Measurements from ENCODE around the gene ATAD2B.

ATAD2B gene

DNA sequence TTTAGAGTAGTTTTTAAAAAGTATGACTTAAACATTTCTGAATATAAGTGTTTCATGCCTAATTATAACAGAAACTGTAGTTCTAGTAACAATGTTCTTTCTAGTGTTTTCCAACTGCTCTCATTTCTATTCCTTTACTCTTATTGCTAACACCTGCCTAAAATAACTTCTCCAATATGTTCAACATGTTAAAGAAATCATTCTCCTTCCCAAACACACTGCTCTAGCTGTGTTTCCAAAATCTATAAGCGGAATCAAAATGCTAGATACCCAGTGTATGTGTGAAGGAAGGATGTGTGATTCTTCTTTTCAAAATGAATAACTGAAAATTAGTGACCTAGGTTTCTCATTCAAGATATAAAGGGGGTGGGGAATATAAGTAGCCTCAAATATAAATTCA, 89.1 kb downstream of the ATAD2B start:
- TF ChIP-seq ESRRG (CRISPR knock-in tag; IDR thresholded peaks at IDR 0.05) (no peak), ZC3H10 (CRISPR knock-in tag; IDR thresholded peaks at IDR 0.05) (no peak), TOX (CRISPR knock-in tag; IDR thresholded peaks at IDR 0.05; ENCODE audit: borderline replicate concordance) (no peak), BACH2 (CRISPR knock-in tag; IDR thresholded peaks at IDR 0.05; ENCODE audit: borderline replicate concordance) (no peak), TCF4 (CRISPR knock-in tag; IDR thresholded peaks at IDR 0.05; ENCODE audit: borderline replicate concordance) (no peak), PPARA (CRISPR knock-in tag; IDR thresholded peaks at IDR 0.05; ENCODE audit: borderline replicate concordance) (no peak)
- TF ChIP-seq, protein P1, sequence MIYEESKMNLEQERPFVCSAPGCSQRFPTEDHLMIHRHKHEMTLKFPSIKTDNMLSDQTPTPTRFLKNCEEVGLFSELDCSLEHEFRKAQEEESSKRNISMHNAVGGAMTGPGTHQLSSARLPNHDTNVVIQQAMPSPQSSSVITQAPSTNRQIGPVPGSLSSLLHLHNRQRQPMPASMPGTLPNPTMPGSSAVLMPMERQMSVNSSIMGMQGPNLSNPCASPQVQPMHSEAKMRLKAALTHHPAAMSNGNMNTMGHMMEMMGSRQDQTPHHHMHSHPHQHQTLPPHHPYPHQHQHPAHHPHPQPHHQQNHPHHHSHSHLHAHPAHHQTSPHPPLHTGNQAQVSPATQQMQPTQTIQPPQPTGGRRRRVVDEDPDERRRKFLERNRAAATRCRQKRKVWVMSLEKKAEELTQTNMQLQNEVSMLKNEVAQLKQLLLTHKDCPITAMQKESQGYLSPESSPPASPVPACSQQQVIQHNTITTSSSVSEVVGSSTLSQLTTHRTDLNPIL (CRISPR knock-in tag; IDR thresholded peaks at IDR 0.05; ENCODE audit: low read depth) = no peak
- TF ChIP-seq, protein P2, sequence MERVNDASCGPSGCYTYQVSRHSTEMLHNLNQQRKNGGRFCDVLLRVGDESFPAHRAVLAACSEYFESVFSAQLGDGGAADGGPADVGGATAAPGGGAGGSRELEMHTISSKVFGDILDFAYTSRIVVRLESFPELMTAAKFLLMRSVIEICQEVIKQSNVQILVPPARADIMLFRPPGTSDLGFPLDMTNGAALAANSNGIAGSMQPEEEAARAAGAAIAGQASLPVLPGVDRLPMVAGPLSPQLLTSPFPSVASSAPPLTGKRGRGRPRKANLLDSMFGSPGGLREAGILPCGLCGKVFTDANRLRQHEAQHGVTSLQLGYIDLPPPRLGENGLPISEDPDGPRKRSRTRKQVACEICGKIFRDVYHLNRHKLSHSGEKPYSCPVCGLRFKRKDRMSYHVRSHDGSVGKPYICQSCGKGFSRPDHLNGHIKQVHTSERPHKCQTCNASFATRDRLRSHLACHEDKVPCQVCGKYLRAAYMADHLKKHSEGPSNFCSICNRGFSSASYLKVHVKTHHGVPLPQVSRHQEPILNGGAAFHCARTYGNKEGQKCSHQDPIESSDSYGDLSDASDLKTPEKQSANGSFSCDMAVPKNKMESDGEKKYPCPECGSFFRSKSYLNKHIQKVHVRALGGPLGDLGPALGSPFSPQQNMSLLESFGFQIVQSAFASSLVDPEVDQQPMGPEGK (CRISPR knock-in tag; IDR thresholded peaks at IDR 0.05; ENCODE audit: borderline replicate concordance) = no peak
- ATAC-seq = no peak

DNA sequence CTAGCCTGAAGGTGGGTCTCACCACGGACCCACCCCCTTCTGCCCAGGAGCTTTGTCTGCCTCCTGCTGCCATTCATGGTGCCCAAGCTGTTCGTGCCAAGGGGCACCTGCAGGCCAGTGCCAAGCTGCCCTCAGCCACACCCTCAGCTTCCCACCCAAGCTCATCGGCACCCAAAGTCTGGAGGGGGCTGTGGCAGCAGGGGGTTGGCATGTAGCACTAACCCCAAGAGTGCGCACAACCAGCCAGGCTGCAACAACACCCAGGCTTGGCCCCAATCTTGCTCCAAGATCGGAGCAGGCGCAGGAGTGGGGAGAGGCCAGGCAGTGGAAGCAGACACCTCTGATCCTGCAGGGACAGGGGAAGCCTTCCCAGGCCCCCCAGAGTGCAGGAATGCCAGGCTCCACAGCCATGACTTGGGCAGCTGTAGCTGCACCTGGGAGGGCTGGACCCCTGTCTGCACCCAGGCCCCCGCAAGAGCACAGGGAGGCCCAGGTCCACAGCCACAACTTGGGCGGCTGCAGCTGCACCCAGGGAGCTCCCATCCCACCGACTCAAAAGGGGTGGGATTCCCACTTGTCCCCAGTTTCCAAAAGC, 89.9 kb downstream of the ATAD2B start:
- TF ChIP-seq TOX (CRISPR knock-in tag; IDR thresholded peaks at IDR 0.05; ENCODE audit: borderline replicate concordance) = no peak
- TF ChIP-seq ZFP30 (CRISPR knock-in tag; IDR thresholded peaks at IDR 0.05) = no peak
- TF ChIP-seq, protein P3, sequence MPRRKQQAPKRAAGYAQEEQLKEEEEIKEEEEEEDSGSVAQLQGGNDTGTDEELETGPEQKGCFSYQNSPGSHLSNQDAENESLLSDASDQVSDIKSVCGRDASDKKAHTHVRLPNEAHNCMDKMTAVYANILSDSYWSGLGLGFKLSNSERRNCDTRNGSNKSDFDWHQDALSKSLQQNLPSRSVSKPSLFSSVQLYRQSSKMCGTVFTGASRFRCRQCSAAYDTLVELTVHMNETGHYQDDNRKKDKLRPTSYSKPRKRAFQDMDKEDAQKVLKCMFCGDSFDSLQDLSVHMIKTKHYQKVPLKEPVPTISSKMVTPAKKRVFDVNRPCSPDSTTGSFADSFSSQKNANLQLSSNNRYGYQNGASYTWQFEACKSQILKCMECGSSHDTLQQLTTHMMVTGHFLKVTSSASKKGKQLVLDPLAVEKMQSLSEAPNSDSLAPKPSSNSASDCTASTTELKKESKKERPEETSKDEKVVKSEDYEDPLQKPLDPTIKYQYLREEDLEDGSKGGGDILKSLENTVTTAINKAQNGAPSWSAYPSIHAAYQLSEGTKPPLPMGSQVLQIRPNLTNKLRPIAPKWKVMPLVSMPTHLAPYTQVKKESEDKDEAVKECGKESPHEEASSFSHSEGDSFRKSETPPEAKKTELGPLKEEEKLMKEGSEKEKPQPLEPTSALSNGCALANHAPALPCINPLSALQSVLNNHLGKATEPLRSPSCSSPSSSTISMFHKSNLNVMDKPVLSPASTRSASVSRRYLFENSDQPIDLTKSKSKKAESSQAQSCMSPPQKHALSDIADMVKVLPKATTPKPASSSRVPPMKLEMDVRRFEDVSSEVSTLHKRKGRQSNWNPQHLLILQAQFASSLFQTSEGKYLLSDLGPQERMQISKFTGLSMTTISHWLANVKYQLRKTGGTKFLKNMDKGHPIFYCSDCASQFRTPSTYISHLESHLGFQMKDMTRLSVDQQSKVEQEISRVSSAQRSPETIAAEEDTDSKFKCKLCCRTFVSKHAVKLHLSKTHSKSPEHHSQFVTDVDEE (CRISPR knock-in tag; IDR thresholded peaks at IDR 0.05) = no peak
- no peak for TF ChIP-seq SNAI2 (CRISPR knock-in tag; IDR thresholded peaks at IDR 0.05)
- TF ChIP-seq ISL1 (CRISPR knock-in tag; IDR thresholded peaks at IDR 0.05) = no peak
- TF ChIP-seq, protein P4, sequence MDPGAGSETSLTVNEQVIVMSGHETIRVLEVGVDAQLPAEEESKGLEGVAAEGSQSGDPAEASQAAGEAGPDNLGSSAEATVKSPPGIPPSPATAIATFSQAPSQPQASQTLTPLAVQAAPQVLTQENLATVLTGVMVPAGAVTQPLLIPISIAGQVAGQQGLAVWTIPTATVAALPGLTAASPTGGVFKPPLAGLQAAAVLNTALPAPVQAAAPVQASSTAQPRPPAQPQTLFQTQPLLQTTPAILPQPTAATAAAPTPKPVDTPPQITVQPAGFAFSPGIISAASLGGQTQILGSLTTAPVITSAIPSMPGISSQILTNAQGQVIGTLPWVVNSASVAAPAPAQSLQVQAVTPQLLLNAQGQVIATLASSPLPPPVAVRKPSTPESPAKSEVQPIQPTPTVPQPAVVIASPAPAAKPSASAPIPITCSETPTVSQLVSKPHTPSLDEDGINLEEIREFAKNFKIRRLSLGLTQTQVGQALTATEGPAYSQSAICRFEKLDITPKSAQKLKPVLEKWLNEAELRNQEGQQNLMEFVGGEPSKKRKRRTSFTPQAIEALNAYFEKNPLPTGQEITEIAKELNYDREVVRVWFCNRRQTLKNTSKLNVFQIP (CRISPR knock-in tag; IDR thresholded peaks at IDR 0.05; ENCODE audit: borderline replicate concordance, low read depth) = no peak
- no peak for TF ChIP-seq PPARA (CRISPR knock-in tag; IDR thresholded peaks at IDR 0.05; ENCODE audit: borderline replicate concordance)
- TF ChIP-seq CSDC2 (CRISPR knock-in tag; IDR thresholded peaks at IDR 0.05) = no peak
- TF ChIP-seq, protein P2 (CRISPR knock-in tag; IDR thresholded peaks at IDR 0.05; ENCODE audit: borderline replicate concordance) = no peak
- no peak for TF ChIP-seq ESRRG (CRISPR knock-in tag; IDR thresholded peaks at IDR 0.05)
- TF ChIP-seq ZNF70 (CRISPR knock-in tag; IDR thresholded peaks at IDR 0.05) = no peak
- TF ChIP-seq BACH2 (CRISPR knock-in tag; IDR thresholded peaks at IDR 0.05; ENCODE audit: borderline replicate concordance) = no peak
- no peak for TF ChIP-seq ZNF8 (CRISPR knock-in tag; IDR thresholded peaks at IDR 0.05)
- no peak for TF ChIP-seq ZFP3 (CRISPR knock-in tag; IDR thresholded peaks at IDR 0.05)
- TF ChIP-seq, protein P5, sequence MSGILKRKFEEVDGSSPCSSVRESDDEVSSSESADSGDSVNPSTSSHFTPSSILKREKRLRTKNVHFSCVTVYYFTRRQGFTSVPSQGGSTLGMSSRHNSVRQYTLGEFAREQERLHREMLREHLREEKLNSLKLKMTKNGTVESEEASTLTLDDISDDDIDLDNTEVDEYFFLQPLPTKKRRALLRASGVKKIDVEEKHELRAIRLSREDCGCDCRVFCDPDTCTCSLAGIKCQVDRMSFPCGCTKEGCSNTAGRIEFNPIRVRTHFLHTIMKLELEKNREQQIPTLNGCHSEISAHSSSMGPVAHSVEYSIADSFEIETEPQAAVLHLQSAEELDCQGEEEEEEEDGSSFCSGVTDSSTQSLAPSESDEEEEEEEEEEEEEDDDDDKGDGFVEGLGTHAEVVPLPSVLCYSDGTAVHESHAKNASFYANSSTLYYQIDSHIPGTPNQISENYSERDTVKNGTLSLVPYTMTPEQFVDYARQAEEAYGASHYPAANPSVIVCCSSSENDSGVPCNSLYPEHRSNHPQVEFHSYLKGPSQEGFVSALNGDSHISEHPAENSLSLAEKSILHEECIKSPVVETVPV (CRISPR knock-in tag; IDR thresholded peaks at IDR 0.05) = no peak
- ATAC-seq = no peak

DNA sequence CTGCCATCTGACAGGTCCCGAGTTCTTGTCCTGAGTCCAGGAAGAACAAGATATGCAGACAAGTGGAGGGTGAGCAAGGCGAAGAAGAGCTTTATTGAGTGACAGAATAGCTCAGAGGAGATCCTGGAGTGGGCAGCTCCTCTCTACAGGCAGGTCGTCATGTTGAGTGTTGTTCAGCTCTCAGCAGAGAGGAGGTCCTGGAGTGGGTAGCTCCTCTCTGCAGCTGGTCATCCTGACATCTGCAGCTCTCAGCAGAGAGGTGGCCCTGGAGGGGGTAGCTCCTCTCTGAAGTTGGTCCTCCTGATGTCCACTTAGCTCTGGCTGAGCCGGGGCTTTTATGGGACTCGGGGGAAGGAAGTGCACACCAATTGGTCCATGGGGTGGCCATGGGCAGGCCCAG, 90.4 kb downstream of the ATAD2B start:
- no peak for ATAC-seq
- TF ChIP-seq, protein P4 (CRISPR knock-in tag; IDR thresholded peaks at IDR 0.05; ENCODE audit: borderline replicate concordance, low read depth) = no peak
- TF ChIP-seq TOX (CRISPR knock-in tag; IDR thresholded peaks at IDR 0.05; ENCODE audit: borderline replicate concordance) (no peak), SNAI2 (CRISPR knock-in tag; IDR thresholded peaks at IDR 0.05) (no peak), RARB (CRISPR knock-in tag; IDR thresholded peaks at IDR 0.05) (no peak), ARNTL (CRISPR knock-in tag; IDR thresholded peaks at IDR 0.05; ENCODE audit: borderline replicate concordance, low read depth) (no peak), ZNF8 (CRISPR knock-in tag; IDR thresholded peaks at IDR 0.05) (no peak), ZNF70 (CRISPR knock-in tag; IDR thresholded peaks at IDR 0.05) (no peak), ESRRG (CRISPR knock-in tag; IDR thresholded peaks at IDR 0.05) (no peak), CSDC2 (CRISPR knock-in tag; IDR thresholded peaks at IDR 0.05) (no peak), ZFP3 (CRISPR knock-in tag; IDR thresholded peaks at IDR 0.05) (no peak)
- TF ChIP-seq, protein P3 (CRISPR knock-in tag; IDR thresholded peaks at IDR 0.05) = no peak
